GM21390 (cell line): ENCODE data around the gene PACSIN2.
A peak's percentile ranks its signal among the peaks of the same experiment; 100 is the strongest.
"Not testable (repeated sequence)": the region's sequence is repeated elsewhere in the genome, so short reads cannot be mapped to it uniquely, and the experiment has no call there.

Source experiments
- ATAC-seq: cut with Tn5 transposase; IDR thresholded peaks from one replicate; pipeline ENCODE4 v1.9.1; 2021; ENCODE audit not compliant: unreplicated experiment

The PACSIN2 gene

DNA sequence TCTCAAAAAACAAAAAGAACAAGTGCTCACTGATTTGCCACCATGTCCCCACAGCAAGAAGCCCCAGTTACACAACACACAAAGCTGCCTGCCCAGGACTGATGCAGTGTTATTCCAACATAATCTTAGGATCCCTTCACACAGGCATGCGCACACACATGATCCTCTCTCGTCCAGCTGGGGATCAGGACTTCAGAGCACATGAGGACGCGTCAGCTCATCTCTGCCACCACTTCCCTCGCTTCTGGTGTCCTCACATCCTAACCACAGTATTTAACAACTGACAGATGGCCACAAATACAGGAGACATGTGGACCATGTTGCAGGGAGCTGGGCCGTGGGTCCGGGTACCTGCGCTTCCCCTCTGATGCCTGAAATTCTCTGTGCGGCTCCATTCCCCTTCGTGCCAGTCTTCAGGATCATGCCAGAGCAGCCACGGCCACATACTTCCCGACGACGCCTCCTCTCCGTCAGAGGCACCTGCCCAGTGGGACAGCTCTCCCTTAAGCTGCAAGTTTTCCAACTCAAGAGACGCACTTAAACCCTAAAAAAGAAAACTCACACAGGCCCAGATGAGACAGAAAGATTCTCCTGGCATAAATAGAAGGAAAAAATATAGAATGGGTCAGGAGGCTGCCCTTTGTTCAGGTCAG lies 68.3 kb downstream of the PACSIN2 start:
- no peak for ATAC-seq

DNA sequence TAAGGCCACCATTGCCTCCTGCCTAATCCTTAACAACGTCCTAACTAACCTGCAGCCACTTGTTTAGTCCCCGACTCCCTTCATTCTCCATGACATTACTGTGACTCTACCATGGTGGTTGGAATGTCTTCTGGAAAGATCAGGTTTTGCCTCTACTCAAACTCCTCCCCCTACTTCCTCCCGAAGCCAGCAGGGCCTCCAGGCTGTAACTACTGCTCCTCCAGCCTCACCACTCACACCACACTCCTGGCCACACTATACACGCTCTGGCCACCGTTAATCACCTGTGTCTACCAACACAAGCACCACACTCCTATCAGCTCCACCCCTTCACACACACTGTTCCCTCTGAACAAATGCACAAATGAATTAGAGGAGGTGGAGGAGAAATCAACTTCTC lies 69.2 kb downstream of the PACSIN2 start:
- no peak for ATAC-seq

DNA sequence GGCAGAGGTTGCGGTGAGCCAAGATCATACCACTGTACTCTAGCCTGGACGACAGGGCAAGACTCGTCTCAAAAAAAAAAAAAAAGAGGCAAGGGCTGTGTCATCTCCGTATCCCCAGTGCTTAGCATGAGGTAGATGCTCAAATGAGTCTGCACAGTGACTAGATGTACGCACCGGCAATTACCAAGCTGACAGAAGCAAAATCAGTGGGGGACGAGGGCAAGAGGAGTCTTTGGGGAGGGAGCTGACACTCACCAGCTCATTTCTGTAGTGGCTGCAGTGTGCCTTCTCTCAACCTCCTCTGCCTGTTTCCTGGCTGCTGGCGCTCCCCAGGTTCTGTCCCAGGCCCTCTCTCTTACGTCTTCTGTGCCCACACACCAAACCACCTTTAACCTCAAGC lies 69.9 kb downstream of the PACSIN2 start:
- ATAC-seq: no peak

DNA sequence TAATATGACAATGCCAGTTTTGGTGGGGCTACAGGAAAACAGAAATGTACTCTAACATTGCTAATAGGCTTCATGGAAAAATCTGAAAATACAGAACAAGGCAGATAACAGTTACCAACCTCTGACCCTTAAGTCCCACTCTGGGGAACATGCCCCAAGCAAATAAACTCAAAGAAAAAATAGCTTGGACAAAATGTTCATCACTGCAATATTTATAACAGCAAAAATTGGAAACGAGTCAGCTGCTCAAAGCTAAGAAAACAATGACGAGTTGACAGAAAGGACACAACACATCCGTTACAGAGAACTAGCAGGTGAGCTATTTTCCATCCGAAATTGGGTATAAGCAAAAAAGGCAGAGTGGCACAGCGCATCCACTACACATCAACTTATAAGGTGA lies 70.5 kb downstream of the PACSIN2 start:
- ATAC-seq: no peak

- no peak for ATAC-seq
These were observed 71.0 kb downstream of the PACSIN2 start for GRCh38 chr22:42943981-42944380.

- ATAC-seq: no peak
These were observed 72.6 kb downstream of the PACSIN2 start for GRCh38 chr22:42942351-42942750.

DNA sequence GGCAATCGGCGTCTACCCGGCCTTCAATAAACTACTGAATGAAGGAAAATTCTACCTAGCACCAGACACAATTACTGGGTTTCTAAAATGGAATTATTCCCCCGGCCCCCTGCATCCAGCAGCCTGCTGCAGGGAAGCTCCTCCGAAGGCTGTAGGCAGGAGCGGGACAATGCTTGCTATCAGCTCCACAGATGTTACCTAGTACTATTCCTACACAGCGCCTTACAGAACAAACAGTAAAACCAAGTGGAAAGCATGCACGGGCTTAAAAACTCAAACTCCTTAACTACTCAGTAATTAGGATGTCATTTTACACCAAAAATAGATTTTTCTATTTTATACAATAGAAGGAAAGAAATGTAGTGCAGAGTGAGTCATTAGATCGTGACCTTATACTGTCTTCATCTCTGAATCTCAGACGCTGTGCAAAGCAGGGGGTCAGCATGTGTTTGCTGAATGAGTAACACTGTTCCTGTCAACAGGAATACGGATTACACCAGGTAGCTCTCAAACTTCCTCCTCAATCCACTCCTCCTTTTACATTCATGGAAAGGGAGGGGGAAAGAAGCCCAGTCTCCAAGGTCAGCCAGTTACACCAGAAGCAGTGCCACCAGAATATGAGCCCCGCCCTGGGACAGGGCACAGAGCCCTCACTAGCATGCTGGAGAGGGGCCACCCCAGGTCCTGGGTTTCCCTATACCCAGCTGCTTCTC lies 74.9 kb downstream of the PACSIN2 start:
- no peak for ATAC-seq

DNA sequence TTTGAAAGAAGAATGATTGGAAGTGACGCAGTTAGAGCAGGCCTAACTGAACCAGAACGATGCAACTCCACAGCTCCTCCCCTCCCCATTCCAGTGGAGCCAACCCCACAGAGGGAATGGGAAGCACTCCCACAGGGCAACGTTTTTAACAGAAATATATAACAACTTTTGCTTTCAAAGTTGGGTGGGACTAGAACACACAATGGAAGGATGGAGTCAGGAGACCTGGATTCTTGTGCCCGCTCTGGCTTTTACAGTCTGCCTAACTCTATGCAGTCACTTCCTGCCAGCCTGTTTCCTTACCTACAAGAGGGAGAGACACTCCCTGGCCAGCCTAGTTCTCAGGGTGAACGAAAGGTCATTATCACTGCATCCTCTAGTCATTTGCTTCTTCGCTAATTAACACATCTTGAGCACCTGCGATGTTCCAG lies 75.5 kb downstream of the PACSIN2 start:
- ATAC-seq: no peak

GRCh38 chr22:42938976-42939375 lies 76.0 kb downstream of the PACSIN2 start:
- no peak for ATAC-seq

GRCh38 chr22:42938449-42938848 lies 76.5 kb downstream of the PACSIN2 start:
- no peak for ATAC-seq

GRCh38 chr22:42937164-42937843 lies 77.6 kb downstream of the PACSIN2 start:
- no peak for ATAC-seq

DNA sequence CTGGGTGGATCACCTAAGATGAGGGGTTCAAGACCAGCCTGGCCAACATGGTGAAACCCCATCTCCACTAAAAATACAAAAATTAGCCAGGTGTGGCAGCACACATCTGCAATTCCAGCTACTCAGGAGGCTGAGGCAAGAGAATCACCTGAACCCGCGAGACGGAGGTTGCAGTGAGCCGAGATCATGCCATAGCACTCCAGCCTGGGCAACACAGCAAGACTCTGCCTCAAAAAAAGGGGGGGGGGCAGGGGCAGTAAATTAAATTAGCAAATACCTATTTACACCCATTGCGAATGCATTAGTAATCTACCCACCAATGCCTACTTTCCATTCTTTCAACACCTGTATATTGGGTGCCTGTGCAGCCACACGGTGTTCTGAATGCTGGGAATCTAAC lies 78.3 kb downstream of the PACSIN2 start:
- ATAC-seq: not testable (repeated sequence)

DNA sequence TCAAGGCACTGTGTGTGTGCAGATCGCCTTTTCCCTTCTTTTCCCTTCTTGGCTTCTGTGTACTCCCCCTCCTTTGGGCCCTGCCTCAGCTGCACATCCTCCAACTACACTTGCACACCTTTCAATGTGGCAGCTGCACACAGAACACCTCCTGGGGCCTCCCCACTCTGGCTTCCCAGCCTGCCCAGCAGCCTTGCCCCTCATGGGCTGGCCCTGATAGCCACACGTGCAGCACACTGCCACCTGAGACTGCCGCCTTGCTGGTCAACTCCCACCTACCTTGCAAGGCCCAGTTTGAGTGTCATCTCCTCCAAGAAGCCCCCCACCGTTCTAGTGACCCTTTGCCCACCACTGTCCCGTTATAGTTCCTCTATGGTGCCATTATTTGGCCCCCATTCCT lies 80.6 kb downstream of the PACSIN2 start:
- ATAC-seq: no peak

- peak; percentile 39 for ATAC-seq
These were observed 81.4 kb downstream of the PACSIN2 start for GRCh38 chr22:42933485-42934091.

DNA sequence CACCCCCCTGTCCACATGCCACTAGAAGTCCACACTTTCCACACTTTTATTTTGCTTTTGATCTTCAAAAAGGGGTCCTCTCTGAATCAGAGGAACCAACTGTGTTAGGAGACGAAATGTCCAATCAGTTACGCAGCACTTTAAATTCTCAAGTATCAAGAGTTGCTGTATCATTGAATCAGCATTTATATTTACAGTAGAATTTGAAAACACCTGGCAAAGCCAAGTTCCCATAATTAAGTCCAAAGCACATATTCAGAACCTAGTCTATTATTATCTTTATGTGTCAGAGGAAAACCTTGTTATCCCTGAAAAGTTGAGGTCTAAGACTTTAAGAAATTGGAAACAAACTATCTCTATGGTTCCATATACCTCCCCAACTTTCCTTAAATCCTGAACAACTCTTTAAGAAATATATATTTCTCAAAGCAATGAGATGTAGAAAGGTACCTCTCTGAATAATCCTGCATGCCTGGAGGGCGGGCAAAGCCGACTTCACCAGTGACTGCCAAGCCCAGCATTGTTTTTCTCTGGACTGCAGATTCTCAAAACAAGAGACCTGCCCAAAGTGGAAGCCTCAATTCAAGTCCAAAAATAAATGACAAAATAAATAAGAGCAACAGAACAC lies 82.0 kb downstream of the PACSIN2 start:
- no peak for ATAC-seq

GRCh38 chr22:42932197-42932519 lies 82.8 kb downstream of the PACSIN2 start:
- peak; percentile 1 for ATAC-seq

- peak; percentile 43 for ATAC-seq
These were observed 83.3 kb downstream of the PACSIN2 start for GRCh38 chr22:42931421-42932196.

DNA sequence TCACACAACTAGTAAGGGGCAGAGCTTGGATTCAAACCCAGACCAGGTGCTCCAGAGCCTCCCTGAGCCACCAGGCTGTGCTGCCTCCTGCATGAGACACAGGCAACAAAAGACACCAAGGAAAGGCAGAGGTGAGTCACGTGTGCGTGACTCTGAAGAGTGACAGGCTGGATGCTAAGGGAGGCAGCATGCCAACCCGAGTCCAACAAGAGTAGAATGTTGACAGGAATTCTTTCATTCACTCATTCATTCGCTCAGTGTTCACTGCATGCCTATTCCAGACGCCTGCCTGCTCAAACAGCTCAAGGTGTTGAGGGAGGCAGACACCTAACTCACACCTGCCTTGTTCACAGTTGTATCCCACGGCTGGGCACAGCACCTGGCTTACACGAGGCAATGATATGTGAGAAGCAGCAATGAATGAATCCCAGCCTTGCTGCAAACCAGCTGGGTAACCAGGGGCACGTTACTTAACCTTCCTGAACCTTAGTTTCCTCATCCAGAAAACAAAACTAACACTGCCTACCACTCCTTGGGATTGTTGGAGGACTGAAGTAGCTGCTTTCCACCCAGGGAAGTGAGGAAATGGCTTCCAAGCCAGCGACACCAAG lies 84.0 kb downstream of the PACSIN2 start:
- no peak for ATAC-seq

- no peak for ATAC-seq
These were observed 85.2 kb downstream of the PACSIN2 start for GRCh38 chr22:42929838-42930155.
